Urothelium cell line (cell line): ENCODE data around the gene PHRF1.
A peak's percentile ranks its signal among the peaks of the same experiment; 100 is the strongest.

Source experiments
- DNase-seq: peaks from one replicate; pipeline ENCODE4 v3.0.0; 2011; ENCODE audit warnings: low spot score, mixed read lengths
- FAIRE-seq: peaks from 2 replicates; lab custom pipeline; 2011; peaks lifted over from hg19 to GRCh38; lab: Jason Lieb, UNC

The PHRF1 gene

GRCh38 chr11:575996-576768, at the start of gene PHRF1:
Gene PHRF1, plus strand, starts transcription at chr11:576470. Its CDS starts 5,043 bp downstream, at chr11:581513.
- no peak for FAIRE-seq
- DNase-seq = peak; percentile 96

- no peak for FAIRE-seq
- no peak for DNase-seq
These were observed 48.0 kb upstream of the PHRF1 start for GRCh38 chr11:528166-528814.

GRCh38 chr11:528815-529727, 47.2 kb upstream of the PHRF1 start:
- no peak for FAIRE-seq
- no peak for DNase-seq

- no peak for DNase-seq
- FAIRE-seq = no peak
These were observed 46.4 kb upstream of the PHRF1 start for GRCh38 chr11:529728-530411.

- DNase-seq = no peak
- no peak for FAIRE-seq
These were observed 45.1 kb upstream of the PHRF1 start for GRCh38 chr11:530960-531831.

- DNase-seq (no peak), FAIRE-seq (no peak)
These were observed 44.2 kb upstream of the PHRF1 start for GRCh38 chr11:531919-532526.

- no peak for FAIRE-seq
- no peak for DNase-seq
These were observed 43.7 kb upstream of the PHRF1 start for GRCh38 chr11:532527-532985.

- FAIRE-seq = no peak
These were observed 43.2 kb upstream of the PHRF1 start for GRCh38 chr11:532986-533585.

GRCh38 chr11:533586-534395, 42.5 kb upstream of the PHRF1 start:
- DNase-seq (no peak), FAIRE-seq (no peak)

More at GRCh38 chr11:532986-533585, 43.2 kb upstream of the PHRF1 start:
- DNase-seq = no peak

- no peak for DNase-seq
- FAIRE-seq = no peak
These were observed 41.7 kb upstream of the PHRF1 start for GRCh38 chr11:534396-535209.

- no peak for FAIRE-seq
- no peak for DNase-seq
These were observed 41.1 kb upstream of the PHRF1 start for GRCh38 chr11:535210-535518.

GRCh38 chr11:535519-536454, 40.5 kb upstream of the PHRF1 start, which contains the start of gene HRAS:
Gene HRAS, minus strand, starts transcription at chr11:535576.
- FAIRE-seq = no peak
- peak; percentile 98 for DNase-seq

- DNase-seq (no peak), FAIRE-seq (no peak)
These were observed 39.2 kb upstream of the PHRF1 start, which contains the start of gene LRRC56 for GRCh38 chr11:536841-537621. Gene LRRC56, plus strand, starts transcription at chr11:537527. Its CDS starts 3,158 bp downstream, at chr11:540685.

- no peak for FAIRE-seq
- DNase-seq = no peak
These were observed 38.4 kb upstream of the PHRF1 start for GRCh38 chr11:537622-538430.
